Ishikawa (cell line): ENCODE measurements around the gene ARRDC5.
A peak's percentile ranks its signal among the peaks of the same experiment; 100 is the strongest.

Experiments
- EGR1 ChIP-seq: IDR thresholded peaks from 2 replicates; pipeline ENCODE4 v1.6.1; 2012
- EP300 ChIP-seq: IDR thresholded peaks from 2 replicates; pipeline ENCODE4 v1.6.1; 2012; ENCODE audit warnings: borderline replicate concordance
- RAD21 ChIP-seq: IDR thresholded peaks from 2 replicates; pipeline ENCODE4 v1.6.1; 2012; ENCODE audit warnings: low read depth
- TCF12 ChIP-seq: IDR thresholded peaks from 2 replicates; pipeline ENCODE4 v1.6.1; 2012; ENCODE audit warnings: low read depth
- ZBTB7A ChIP-seq: IDR thresholded peaks from 2 replicates; pipeline ENCODE4 v1.6.1; 2012; ENCODE audit warnings: low read depth
- TF ChIP-seq, protein P1 (sequence below): IDR thresholded peaks from 2 replicates; pipeline ENCODE4 v1.6.1; 2012
- TF ChIP-seq, protein P2 (sequence below): IDR thresholded peaks from 2 replicates; pipeline ENCODE4 v1.6.1; 2012
- TF ChIP-seq, protein P3 (sequence below): IDR thresholded peaks from 2 replicates; pipeline ENCODE4 v1.6.1; 2012; ENCODE audit warnings: low read depth, mild to moderate bottlenecking

The ARRDC5 gene

DNA sequence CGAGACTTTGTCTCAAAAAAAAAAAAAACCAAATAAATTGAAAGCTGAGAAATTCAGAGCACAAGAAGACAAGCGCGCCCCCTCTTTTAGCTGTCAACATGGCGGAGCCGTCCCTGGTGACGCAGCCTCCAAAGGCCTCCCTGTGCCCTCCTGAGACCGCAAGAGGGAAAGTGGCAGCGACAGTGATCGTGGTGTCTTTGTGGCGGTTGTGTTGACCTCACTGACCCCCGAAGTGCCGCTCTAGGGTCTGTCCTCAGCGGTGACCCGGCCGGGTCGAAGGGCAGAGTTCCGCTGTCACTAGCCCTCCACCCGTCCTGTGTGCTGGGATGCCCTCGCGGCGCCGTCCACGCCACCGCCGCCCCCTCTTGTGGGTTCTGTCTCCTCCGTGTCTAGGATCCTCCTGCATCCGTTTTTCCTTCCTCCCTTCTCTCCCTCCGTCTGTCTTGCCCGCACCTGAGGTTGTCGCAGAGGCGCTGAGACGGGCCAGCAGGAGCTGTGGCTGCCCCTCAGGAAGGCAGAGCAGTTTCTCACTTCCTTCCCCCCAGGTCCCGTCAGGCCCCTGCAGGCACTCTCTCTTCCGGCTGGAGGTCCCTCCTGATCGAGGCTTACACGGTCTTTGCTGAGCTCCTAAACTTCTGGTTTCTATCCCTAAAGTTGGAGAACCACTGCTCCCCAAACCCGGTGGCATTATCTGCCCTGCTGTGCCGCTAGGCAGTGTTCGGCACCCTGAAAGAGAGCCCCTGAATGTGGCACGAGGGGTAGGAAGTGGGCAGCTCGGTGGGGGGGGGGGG, 13.8 kb upstream of the ARRDC5 start:
- TF ChIP-seq, protein P1, sequence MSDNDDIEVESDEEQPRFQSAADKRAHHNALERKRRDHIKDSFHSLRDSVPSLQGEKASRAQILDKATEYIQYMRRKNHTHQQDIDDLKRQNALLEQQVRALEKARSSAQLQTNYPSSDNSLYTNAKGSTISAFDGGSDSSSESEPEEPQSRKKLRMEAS: no peak
- TF ChIP-seq, protein P2, sequence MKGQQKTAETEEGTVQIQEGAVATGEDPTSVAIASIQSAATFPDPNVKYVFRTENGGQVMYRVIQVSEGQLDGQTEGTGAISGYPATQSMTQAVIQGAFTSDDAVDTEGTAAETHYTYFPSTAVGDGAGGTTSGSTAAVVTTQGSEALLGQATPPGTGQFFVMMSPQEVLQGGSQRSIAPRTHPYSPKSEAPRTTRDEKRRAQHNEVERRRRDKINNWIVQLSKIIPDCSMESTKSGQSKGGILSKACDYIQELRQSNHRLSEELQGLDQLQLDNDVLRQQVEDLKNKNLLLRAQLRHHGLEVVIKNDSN: no peak
- TF ChIP-seq, protein P3, sequence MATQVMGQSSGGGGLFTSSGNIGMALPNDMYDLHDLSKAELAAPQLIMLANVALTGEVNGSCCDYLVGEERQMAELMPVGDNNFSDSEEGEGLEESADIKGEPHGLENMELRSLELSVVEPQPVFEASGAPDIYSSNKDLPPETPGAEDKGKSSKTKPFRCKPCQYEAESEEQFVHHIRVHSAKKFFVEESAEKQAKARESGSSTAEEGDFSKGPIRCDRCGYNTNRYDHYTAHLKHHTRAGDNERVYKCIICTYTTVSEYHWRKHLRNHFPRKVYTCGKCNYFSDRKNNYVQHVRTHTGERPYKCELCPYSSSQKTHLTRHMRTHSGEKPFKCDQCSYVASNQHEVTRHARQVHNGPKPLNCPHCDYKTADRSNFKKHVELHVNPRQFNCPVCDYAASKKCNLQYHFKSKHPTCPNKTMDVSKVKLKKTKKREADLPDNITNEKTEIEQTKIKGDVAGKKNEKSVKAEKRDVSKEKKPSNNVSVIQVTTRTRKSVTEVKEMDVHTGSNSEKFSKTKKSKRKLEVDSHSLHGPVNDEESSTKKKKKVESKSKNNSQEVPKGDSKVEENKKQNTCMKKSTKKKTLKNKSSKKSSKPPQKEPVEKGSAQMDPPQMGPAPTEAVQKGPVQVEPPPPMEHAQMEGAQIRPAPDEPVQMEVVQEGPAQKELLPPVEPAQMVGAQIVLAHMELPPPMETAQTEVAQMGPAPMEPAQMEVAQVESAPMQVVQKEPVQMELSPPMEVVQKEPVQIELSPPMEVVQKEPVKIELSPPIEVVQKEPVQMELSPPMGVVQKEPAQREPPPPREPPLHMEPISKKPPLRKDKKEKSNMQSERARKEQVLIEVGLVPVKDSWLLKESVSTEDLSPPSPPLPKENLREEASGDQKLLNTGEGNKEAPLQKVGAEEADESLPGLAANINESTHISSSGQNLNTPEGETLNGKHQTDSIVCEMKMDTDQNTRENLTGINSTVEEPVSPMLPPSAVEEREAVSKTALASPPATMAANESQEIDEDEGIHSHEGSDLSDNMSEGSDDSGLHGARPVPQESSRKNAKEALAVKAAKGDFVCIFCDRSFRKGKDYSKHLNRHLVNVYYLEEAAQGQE: no peak
- TF ChIP-seq EGR1: no peak
- TF ChIP-seq EP300: no peak
- no peak for TF ChIP-seq RAD21
- no peak for TF ChIP-seq ZBTB7A

DNA sequence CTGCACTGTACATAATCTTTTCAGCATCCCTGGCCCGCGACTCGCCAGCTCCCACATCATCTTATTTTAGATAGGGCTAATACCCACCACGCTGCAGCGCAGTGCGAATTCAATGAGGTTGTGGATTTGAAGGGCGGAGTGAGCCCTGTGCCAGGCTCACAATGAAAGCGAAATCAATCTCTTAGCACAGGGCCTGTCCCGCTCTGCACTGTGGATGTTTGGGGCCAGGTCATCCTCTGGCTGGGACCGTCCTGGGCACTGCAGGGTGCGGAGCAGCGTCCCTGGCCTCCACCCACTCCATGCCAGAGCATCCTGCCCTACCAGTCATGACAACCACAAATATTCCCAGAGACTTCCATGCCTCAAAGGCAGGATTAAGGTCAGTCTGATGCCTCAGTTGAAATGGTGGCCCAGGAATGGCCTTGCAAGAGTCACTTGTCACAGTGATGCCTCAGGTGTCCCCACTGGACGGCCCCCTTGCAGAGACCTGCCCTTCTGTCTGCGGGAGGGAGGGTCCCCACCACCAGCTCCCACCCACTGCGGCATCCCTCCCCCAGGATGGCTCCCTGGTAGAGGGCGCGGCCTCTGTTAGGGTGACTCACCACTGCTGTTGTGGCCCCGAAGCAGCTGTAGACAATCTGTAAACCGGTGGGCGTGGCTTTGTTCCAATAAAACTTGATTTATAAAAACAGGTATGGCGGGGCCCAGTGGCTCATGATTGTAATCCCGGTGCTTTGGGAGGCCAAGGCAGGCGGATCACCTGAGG, 12.2 kb upstream of the ARRDC5 start:
- TF ChIP-seq, protein P1: 0 out of 2 replicates have a peak, but pooled peaks have one; percentile 33
- TF ChIP-seq ZBTB7A (peak; percentile 87), EP300 (no peak), TCF12 (peak; percentile 70)
- TF ChIP-seq, protein P3: no peak

DNA sequence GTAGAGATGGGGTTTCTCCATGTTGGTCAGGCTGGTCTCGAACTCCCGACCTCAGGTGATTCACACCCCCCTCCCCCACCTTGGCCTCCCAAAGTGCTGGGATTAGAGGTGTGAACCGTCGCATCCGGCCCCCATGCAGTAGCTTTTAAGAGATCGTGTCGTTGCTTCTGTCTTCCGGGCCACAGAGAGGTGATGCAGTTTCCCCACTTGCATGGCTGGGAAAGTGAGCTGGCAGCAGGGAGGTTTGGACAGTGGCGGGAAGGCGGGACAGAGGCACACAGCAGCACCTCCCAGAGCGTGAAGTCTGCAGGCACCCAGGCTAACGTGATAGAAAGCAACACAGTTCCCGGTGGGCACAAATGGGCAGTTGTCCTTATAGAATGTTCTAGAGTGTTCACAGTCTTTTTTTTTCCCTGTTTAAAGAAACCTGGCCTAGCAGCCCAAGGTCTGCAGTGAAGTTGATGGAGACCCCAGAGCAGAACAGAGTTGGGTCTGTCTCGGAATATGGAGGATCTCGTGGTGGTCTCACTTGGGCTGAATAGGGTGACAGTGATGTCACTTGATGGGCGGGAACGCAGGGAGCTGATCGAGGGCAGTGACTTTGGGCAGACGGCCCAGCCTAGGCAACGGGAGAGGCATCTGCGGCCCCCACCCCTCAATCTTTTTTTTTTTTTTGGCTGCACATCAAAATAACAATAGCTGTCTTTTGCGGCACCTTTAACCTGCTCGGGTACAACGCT, 11.5 kb upstream of the ARRDC5 start:
- TF ChIP-seq, protein P3: no peak

DNA sequence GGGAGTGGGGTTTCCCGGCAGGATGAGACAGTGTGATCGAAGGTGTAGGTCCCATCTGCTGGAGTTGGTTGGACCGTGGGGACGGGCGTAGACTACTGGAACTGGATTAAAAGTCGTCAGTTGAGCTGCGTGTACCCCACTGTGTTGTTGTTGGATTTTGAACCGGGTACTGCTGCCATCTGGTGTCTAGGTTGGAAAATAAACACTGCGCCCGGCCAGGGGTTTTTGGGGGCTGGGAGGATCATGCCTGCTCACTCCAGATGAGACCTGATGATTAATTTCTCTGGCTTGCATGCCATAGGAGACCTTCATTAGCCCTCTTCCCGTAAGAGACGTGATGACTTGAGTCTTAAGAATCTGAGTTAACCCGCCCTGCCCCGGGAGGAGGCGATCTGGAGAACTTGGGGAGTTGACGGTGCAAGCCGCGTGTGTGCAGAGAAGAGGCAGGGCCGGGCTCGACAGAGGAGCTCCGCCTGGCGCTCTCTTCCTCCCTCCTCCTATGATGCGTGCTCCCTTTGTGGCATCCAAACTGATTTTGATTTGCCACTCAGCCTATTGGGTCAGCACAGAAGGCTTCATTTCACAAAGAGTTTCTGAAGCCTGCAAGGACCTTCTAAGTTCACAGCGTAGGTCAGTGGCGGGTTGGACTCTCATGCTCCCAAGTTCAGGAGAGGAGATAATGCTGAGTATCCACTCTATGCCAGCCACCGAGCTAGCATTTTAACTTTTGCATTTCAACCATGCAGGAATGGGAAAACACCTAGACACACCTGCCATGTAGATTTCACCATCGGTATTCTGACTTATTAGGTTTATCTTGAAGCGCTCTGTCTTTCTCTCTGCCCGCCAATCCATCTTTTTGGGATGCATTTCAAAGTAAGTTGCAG, 9.3 kb upstream of the ARRDC5 start:
- TF ChIP-seq, protein P3: no peak
- TF ChIP-seq RAD21 (peak; percentile 65), ZBTB7A (0 out of 2 replicates have a peak, but pooled peaks have one; percentile 41), TCF12 (0 out of 2 replicates have a peak, but pooled peaks have one; percentile 28)
